Left kidney (tissue), 2 donors: Measurements from ENCODE around the gene NHS. TPM values are rescaled to one million over a fixed set of nuclear protein-coding genes. Genes with fewer than 3 reads are reported as not detected.

Source experiments
- DNase-seq: peaks from one replicate; pipeline ENCODE4 v3.0.0-alpha.2; 2013
- polyA plus RNA-seq: library from polyadenylated mRNA; unstranded; fragments of 120-200 nt; gene quantifications from one replicate; pipeline ENCODE4 v1.2.1, GENCODE V29; 2013; ENCODE audit not compliant: insufficient read length

The NHS gene
- polyA plus RNA-seq, 1 donor: 27.3 TPM

- no peak for DNase-seq
Observed at GRCh38 chrX:17588303-17588702, 213.3 kb downstream of the NHS start.

GRCh38 chrX:17590892-17591740 lies 216.1 kb downstream of the NHS start:
- DNase-seq: peak; percentile 68

- no peak for DNase-seq
Observed at GRCh38 chrX:17591741-17592110, 216.7 kb downstream of the NHS start.

- DNase-seq: no peak
Observed at GRCh38 chrX:17592117-17592516, 217.1 kb downstream of the NHS start.

GRCh38 chrX:17594693-17595092 lies 219.7 kb downstream of the NHS start:
- no peak for DNase-seq

- DNase-seq: no peak
Observed at GRCh38 chrX:17595456-17596035, 220.5 kb downstream of the NHS start.

- DNase-seq: no peak
Observed at GRCh38 chrX:17596061-17596460, 221.1 kb downstream of the NHS start.

GRCh38 chrX:17596546-17597205 lies 221.7 kb downstream of the NHS start:
- no peak for DNase-seq

- no peak for DNase-seq
Observed at GRCh38 chrX:17597327-17597726, 222.3 kb downstream of the NHS start.

GRCh38 chrX:17597836-17598439 lies 222.9 kb downstream of the NHS start:
- no peak for DNase-seq

GRCh38 chrX:17601441-17602200 lies 226.6 kb downstream of the NHS start:
- no peak for DNase-seq

GRCh38 chrX:17602245-17602644 lies 227.2 kb downstream of the NHS start:
- DNase-seq: no peak

- no peak for DNase-seq
Observed at GRCh38 chrX:17603196-17603595, 228.2 kb downstream of the NHS start.

- DNase-seq: no peak
Observed at GRCh38 chrX:17605676-17606075, 230.7 kb downstream of the NHS start.

- DNase-seq: no peak
Observed at GRCh38 chrX:17606231-17606630, 231.2 kb downstream of the NHS start.

GRCh38 chrX:17608888-17609287 lies 233.9 kb downstream of the NHS start:
- DNase-seq: no peak

GRCh38 chrX:17610788-17611187 lies 235.8 kb downstream of the NHS start:
- no peak for DNase-seq

GRCh38 chrX:17613979-17614588 lies 239.1 kb downstream of the NHS start:
- DNase-seq: no peak

GRCh38 chrX:17616936-17617335 lies 241.9 kb downstream of the NHS start:
- DNase-seq: no peak

- DNase-seq: no peak
Observed at GRCh38 chrX:17617806-17618205, 242.8 kb downstream of the NHS start.

- DNase-seq: no peak
Observed at GRCh38 chrX:17621566-17622270, 246.7 kb downstream of the NHS start.
